Endothelial cell of umbilical vein (primary cell): ENCODE measurements around the gene PLRG1.

ENCODE experiments used
- POLR2A ChIP-seq: IDR thresholded peaks from 2 replicates; pipeline ENCODE4 v1.6.1; 2012; ENCODE audit warnings: low read depth, mild to moderate bottlenecking, control low read depth, low read length
- POLR2AphosphoS5 ChIP-seq: IDR thresholded peaks from 2 replicates; pipeline ENCODE4 v1.6.1; 2012; ENCODE audit warnings: low read depth, mild to moderate bottlenecking, control low read depth, low read length, moderate library complexity; ENCODE audit not compliant: insufficient read depth
- TF ChIP-seq, protein P1 (sequence below), 2 donors: IDR thresholded peaks; 1 replicate in 1 of 2; 2 replicates in 1 of 2; pipeline ENCODE4 v1.5.1; 2011; ENCODE audit warnings: low read length in 2 of 2, mild to moderate bottlenecking in 2 of 2, moderate library complexity in 2 of 2, control low read depth in 1 of 2, inconsistent platforms in 1 of 2, low read depth in 1 of 2; ENCODE audit not compliant: insufficient read depth in 1 of 2; ENCODE audit errors: extremely low read depth in 1 of 2

DNA sequence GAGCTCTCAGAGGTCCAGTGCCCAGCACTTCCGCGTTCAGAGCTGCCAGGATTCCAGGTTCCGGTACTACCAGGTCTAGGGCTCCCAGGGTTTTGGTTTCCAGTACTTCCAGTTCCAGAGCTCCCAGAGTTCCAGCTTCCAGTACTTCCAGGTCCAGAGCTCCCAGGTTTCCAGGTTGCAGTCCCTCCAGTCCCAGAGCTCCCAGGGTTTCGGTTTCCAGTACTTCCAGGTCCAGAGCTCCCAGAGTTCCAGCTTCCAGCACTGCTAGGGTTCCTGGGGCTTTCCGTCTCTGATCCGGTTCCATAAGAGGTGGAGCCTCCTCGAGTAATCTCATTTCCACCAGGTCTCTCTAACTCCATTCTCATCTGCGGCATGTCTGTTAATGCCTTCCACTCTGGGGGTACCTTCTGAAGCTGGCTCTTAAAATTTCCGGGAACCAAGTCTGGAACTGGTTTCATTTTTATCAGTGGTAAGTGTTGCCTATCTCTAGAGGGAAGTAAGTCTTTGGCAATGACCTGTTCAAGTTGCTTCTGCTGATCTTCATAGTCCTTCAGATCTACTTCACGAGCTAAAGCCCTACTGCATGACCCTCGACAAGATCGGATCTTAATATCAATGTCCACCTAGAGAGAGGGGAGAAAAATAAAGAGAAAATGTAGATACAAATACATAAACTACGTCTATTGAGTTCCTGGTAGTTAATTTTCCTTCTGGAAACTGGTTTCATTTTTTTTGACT lies 36.3 kb upstream of the PLRG1 start:
- TF ChIP-seq POLR2AphosphoS5 (no peak), POLR2A (no peak)
- TF ChIP-seq, protein P1, sequence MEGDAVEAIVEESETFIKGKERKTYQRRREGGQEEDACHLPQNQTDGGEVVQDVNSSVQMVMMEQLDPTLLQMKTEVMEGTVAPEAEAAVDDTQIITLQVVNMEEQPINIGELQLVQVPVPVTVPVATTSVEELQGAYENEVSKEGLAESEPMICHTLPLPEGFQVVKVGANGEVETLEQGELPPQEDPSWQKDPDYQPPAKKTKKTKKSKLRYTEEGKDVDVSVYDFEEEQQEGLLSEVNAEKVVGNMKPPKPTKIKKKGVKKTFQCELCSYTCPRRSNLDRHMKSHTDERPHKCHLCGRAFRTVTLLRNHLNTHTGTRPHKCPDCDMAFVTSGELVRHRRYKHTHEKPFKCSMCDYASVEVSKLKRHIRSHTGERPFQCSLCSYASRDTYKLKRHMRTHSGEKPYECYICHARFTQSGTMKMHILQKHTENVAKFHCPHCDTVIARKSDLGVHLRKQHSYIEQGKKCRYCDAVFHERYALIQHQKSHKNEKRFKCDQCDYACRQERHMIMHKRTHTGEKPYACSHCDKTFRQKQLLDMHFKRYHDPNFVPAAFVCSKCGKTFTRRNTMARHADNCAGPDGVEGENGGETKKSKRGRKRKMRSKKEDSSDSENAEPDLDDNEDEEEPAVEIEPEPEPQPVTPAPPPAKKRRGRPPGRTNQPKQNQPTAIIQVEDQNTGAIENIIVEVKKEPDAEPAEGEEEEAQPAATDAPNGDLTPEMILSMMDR (IDR thresholded peaks at IDR 0.05; ENCODE audit: extremely low read depth in 1 of 2, insufficient read depth in 1 of 2, low read depth in 1 of 2, low read length in 2 of 2) = no peak
